Heart right ventricle (tissue), 16 donors: Measurements from ENCODE around the gene AGBL1. TPM values are rescaled to one million over a fixed set of nuclear protein-coding genes. Genes with fewer than 3 reads are reported as not detected.

Source experiments
- ATAC-seq, 8 donors: fragments of 200-7000 bp; cut with Tn5 transposase; one replicate each; pipeline ENCODE4 v1.9.1; 2020; ENCODE audit warnings: mild to moderate bottlenecking in 8 of 8, moderate library complexity in 8 of 8, moderate number of reproducible peaks in 1 of 8
- DNase-seq, 2 donors: peaks; one replicate each; pipeline ENCODE4 v3.0.0-alpha.2; 2020
- H3K27ac ChIP-seq, 10 donors: fragments of 200-600 bp; sonication (generic) in 2 of 10; one replicate each; pipeline versions ENCODE4 v1.5.0 to v1.8.0; 2020 to 2022; ENCODE audit warnings: mild to moderate bottlenecking in 3 of 10
- H3K27me3 ChIP-seq, 7 donors: fragments of 200-600 bp; one replicate each; pipeline ENCODE4 v1.8.0; 2021 to 2022; ENCODE audit warnings: mild to moderate bottlenecking in 2 of 7
- H3K36me3 ChIP-seq, 9 donors: fragments of 200-600 bp; sonication (generic) in 1 of 9; one replicate each; pipeline versions ENCODE4 v1.5.0 to v1.8.0; 2020 to 2022; ENCODE audit warnings: mild to moderate bottlenecking in 2 of 9
- H3K4me1 ChIP-seq, 9 donors: fragments of 200-600 bp; sonication (generic) in 1 of 9; one replicate each; pipeline versions ENCODE4 v1.5.0 to v1.8.0; 2020 to 2022; ENCODE audit warnings: mild to moderate bottlenecking in 4 of 9
- H3K4me3 ChIP-seq, 10 donors: fragments of 200-600 bp; sonication (generic) in 2 of 10; one replicate each; pipeline versions ENCODE4 v1.5.0 to v1.8.0; 2020 to 2022; ENCODE audit warnings: mild to moderate bottlenecking in 7 of 10, moderate library complexity in 2 of 10
- H3K9me3 ChIP-seq, 11 donors: fragments of 200-600 bp in 10 of 11; sonication (generic) in 2 of 11; one replicate each; pipeline versions ENCODE4 v1.5.0 to v1.8.0; 2013 to 2022; ENCODE audit warnings: mild to moderate bottlenecking in 2 of 11, control low read depth in 1 of 11, moderate library complexity in 1 of 11
- WGBS, 2 donors: extraction: QIAGEN DNeasy Blood & Tissue Kit; methylation state at CpG; one replicate each; pipeline ENCODE4 v1.1.7; 2013; ENCODE audit warnings: inconsistent platforms in 1 of 2; 5-methylcytosine and 5-hydroxymethylcytosine counted together
- intact Hi-C, 10 donors: fragments of 100-400 bp; cut with DNase I; formaldehyde crosslinking; loops; one replicate each; pipeline versions ENCODE4 v1.11.1 to v1.14.2; 2022
- polyA plus RNA-seq, 2 donors: library from polyadenylated mRNA; stranded (reverse); fragments of 200-250 nt; gene quantifications; one replicate each; pipeline ENCODE4 v1.2.3, GENCODE V29; 2013
- total RNA-seq, 10 donors: library from RNA; stranded (reverse); fragmentation: NEBNext Ultra II Directional in 3 of 10; extraction: Animal tissue kit (Norgen Biotek cat#: 25700) in 3 of 10; gene quantifications; one replicate each; pipeline versions ENCODE4 v1.2.1 to v1.2.4, GENCODE V29; 2021 to 2023
- TF ChIP-seq, protein P1 (sequence below), 9 donors: fragments of 200-600 bp; sonication (generic) in 2 of 9; IDR thresholded peaks; one replicate each; pipeline versions ENCODE4 v1.5.0 to v1.8.0; 2021 to 2022; ENCODE audit warnings: antibody characterized with exemption in 9 of 9, mild to moderate bottlenecking in 5 of 9, moderate library complexity in 1 of 9
- donor health status: Arrhythmogenic right ventricular cardiomyopathy.
- donor health status: ischemic (EF 13 %, LVEDD 7.1; RV severe dilation, severe dysfunction).
- donor health status: healthy with polysubstance abuse.
- donor health status: DM: no; HTN: yes; CAD: no.
- donor health status: DM: no; HTN: no; CAD: no.
- donor health status: ischemic (EF 25% LVEDD 6.9; RV normal size, moderate dysfunction).
- donor health status: ischemic (EF 25% LVEDD 5.7; RV mildly dilated, moderate dysfunction).
- donor health status: healthy.
- donor health status: DM: yes; HTN: yes; CAD: no.
- donor health status: Ischemic cardiomyopathy.
- donor health status: ischemic (EF 35%, LVEDD 5.7; RV mildly dilated, moderate dysfunction).
- donor health status: nonischemic (EF 11% LVEDD 7.7; RV severe dilation, severe dysfunction).
- donor health status: DM: yes; HTN: yes; CAD: no.
- donor health status: PGD.
- donor health status: ischemic (EF 29% LVEDD 5.4; RV normal size, mild dysfunction).
- donor health status: nonischemic (EF 23%, LVEDD 6.1; RV moderate dilation, normal function).

AGBL1 gene
- total and polyA plus RNA-seq, 12 donors: 0.02 to 0.13 (median 0.09) TPM; not detected in 7

DNA sequence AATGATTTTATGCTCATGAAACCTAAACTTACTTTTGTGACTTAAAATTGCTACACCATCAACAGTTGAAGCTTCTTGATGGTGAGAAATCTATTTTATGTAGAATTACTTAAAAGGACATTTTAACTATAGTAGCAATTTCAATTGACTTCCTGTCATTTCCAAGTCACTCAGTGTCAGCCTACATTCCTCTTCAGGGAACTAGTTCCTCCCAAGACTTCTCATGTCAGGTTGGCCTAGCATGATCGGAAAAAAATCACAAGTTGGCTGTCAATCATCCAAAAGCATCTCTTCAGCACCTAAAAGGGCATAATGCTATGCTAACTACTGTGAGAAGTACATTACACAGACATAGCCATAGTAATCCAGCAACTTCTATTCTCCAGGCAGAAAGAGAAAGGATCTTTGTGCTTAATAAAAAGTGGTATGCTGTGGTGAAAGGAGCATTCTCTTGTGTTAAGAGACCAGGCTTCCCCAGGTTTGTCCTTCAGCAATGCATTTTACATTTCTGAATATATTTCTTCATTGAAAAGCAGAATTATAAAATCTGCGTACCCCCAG is 893.7 kb downstream of the AGBL1 start:
- Histone ChIP-seq H3K36me3 (no peaks in the 10 kb centered on the region), H3K27ac (no peak overlapping the region), H3K27me3 (no peaks in the 10 kb centered on the region), H3K4me3 (no peak overlapping the region), H3K4me1 (no peaks in the 10 kb centered on the region), H3K9me3 (peaks cover 0 to 4% (median 0%) of the 10 kb centered on the region in 11 donors)
- ATAC-seq: no peak
- TF ChIP-seq, protein P1, sequence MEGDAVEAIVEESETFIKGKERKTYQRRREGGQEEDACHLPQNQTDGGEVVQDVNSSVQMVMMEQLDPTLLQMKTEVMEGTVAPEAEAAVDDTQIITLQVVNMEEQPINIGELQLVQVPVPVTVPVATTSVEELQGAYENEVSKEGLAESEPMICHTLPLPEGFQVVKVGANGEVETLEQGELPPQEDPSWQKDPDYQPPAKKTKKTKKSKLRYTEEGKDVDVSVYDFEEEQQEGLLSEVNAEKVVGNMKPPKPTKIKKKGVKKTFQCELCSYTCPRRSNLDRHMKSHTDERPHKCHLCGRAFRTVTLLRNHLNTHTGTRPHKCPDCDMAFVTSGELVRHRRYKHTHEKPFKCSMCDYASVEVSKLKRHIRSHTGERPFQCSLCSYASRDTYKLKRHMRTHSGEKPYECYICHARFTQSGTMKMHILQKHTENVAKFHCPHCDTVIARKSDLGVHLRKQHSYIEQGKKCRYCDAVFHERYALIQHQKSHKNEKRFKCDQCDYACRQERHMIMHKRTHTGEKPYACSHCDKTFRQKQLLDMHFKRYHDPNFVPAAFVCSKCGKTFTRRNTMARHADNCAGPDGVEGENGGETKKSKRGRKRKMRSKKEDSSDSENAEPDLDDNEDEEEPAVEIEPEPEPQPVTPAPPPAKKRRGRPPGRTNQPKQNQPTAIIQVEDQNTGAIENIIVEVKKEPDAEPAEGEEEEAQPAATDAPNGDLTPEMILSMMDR (IDR thresholded peaks at IDR 0.05): no peak
- WGBS, 2 donors: 79 to 86% methylated on average over 2 of the region's 2 CpGs
- intact Hi-C loops: loop anchor here in 1 of 10 donors (10.0 kb wide), 1 partner anchor 349 kb away; no protein-coding TSS in a partner anchor
- DNase-seq: no peak

DNA sequence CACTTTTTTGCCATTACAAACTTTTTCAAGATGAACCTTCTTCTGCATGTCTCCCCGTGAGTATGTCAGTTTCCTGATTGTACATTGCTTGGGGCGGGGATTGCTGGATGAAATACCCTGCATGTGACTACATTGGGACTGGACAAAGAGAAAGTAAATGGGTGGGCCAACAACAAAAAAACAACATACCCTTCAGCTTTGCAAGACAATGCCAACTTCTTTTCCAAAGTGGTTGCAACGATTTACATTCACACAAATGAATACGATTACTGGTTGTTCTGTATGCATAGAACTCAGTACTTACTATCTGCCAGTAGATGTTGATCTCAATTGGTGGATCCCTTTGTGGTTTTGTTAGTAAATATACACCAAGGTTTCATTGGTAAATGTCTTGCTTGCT is 908.4 kb downstream of the AGBL1 start:
- H3K9me3 ChIP-seq: no peaks in the 10 kb centered on the region
- DNase-seq: no peak
- no peaks in the 10 kb centered on the region for H3K36me3 ChIP-seq
- intact Hi-C loops: no loop called here
- H3K27me3 ChIP-seq: no peaks in the 10 kb centered on the region
- no peak for ATAC-seq
- TF ChIP-seq, protein P1 (IDR thresholded peaks at IDR 0.05): no peak
- no peak overlapping the region for H3K27ac ChIP-seq
- no peak overlapping the region for H3K4me3 ChIP-seq
- 68% methylated on average over 4 of the region's 4 CpGs for WGBS, 2 donors
- no peaks in the 10 kb centered on the region for H3K4me1 ChIP-seq

DNA sequence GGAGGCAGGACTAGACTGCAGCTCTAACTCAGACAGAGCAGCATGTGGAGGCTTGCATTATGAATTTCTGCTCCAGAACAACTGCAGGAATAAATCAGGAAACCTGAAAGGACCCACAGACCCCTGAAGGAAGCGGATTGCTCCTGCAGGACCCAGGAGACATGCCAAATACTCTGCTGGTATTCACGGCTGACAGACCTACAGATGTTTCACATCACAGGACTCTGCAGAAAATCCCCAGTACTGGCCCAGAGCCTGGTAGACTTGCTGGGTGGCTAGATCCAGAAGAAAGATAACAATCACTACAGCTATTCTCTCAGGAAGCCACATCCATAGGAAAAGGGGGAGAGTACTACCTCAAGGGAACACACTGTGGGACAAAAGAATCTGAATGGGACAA is 942.1 kb downstream of the AGBL1 start:
- WGBS, 2 donors: 62 to 73% methylated on average over 2 of the region's 2 CpGs
- intact Hi-C loops: no loop called here

DNA sequence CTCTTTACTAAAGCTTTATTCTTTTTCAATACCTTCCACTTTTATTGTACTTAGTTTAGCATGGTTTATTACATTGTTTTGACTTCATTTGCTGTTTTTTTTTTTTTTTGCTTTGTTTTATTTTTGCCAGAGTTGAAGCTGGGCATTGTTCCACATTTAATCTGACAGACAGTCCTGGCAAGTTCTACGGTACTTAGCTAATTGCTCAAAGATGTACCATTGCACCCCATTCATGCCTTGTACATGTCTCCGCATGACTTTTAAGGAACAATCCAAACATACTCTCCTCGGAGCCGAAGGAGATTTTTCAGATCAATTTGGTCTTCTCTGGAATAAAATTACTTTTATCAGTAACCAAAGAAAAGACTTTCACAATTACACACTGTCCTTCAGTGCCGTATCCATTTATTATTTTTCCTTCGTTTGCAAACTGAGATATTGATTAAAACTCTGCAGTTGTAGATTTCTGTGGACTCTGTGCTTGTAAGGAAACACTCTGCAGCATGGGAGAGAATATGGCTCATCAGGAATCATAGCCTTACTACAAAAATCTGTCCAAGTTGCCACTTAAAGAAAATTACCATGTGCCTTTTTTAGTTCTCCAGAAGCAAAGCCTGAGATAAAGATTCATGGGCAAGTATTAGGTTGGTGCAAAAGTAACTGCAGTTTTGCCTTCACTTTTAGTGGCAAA is 952.0 kb downstream of the AGBL1 start:
- no peak overlapping the region for H3K27ac ChIP-seq
- peak in 1 of 8 donors; percentile 61 for ATAC-seq
- no peaks in the 10 kb centered on the region for H3K36me3 ChIP-seq
- peaks cover 0 to 10% (median 0%) of the 10 kb centered on the region in 11 donors for H3K9me3 ChIP-seq
- no peak overlapping the region for H3K4me3 ChIP-seq
- TF ChIP-seq, protein P1 (IDR thresholded peaks at IDR 0.05): no peak
- intact Hi-C loops: no loop called here
- peaks cover 0 to 12% (median 0%) of the 10 kb centered on the region in 9 donors for H3K4me1 ChIP-seq
- DNase-seq: no peak
- WGBS, 2 donors: 46 to 71% methylated on average over 6 of the region's 6 CpGs
- no peaks in the 10 kb centered on the region for H3K27me3 ChIP-seq

More for the DNA sequence above, 942.1 kb downstream of the AGBL1 start:
- no peak overlapping the region for H3K27ac ChIP-seq
- no peaks in the 10 kb centered on the region for H3K36me3 ChIP-seq
- TF ChIP-seq, protein P1 (IDR thresholded peaks at IDR 0.05): no peak
- no peaks in the 10 kb centered on the region for H3K27me3 ChIP-seq
- DNase-seq (no peak), ATAC-seq (no peak)
- H3K4me3 ChIP-seq: no peak overlapping the region
- no peaks in the 10 kb centered on the region for H3K4me1 ChIP-seq
- peaks cover 0 to 52% (median 2%) of the 10 kb centered on the region in 11 donors for H3K9me3 ChIP-seq
